Colonic mucosa (tissue), 4 donors: ENCODE data around the gene TOLLIP. TPM values are rescaled to one million over a fixed set of nuclear protein-coding genes. Genes with fewer than 3 reads are reported as not detected.

ENCODE experiments used
- DNase-seq: peaks from one replicate; pipeline ENCODE4 v3.0.0-alpha.2; 2020
- H3K27ac ChIP-seq: fragments of 200-600 bp; one replicate; pipeline ENCODE4 v1.8.0; 2021
- H3K27me3 ChIP-seq: fragments of 200-600 bp; one replicate; pipeline ENCODE4 v1.8.0; 2021
- H3K36me3 ChIP-seq: fragments of 200-600 bp; one replicate; pipeline ENCODE4 v1.8.0; 2021
- H3K4me1 ChIP-seq: fragments of 200-600 bp; one replicate; pipeline ENCODE4 v1.8.0; 2021; ENCODE audit warnings: mild to moderate bottlenecking
- H3K4me3 ChIP-seq: fragments of 200-600 bp; one replicate; pipeline ENCODE4 v1.8.0; 2021
- H3K9ac ChIP-seq, 2 donors: one replicate each; pipeline ENCODE4 v1.7.0; 2013; ENCODE audit warnings: control low read depth in 2 of 2, low read depth in 2 of 2, low read length in 2 of 2
- H3K9me3 ChIP-seq: fragments of 200-600 bp; one replicate; pipeline ENCODE4 v1.8.0; 2021
- intact Hi-C: fragments of 100-400 bp; cut with DNase I; formaldehyde crosslinking; loops from one replicate; pipeline ENCODE4 v1.14.1; 2022
- total RNA-seq, 2 donors: library from RNA; stranded (reverse); fragmentation: NEBNext Ultra II Directional in 1 of 2; extraction: Animal tissue kit (Norgen Biotek cat#: 25700) in 1 of 2; gene quantifications; one replicate each; pipeline ENCODE4 v1.2.1, GENCODE V29; 2021
- TF ChIP-seq, protein P1 (sequence below): fragments of 200-600 bp; IDR thresholded peaks from one replicate; pipeline ENCODE4 v1.8.0; 2022; ENCODE audit warnings: antibody characterized with exemption, mild to moderate bottlenecking
- donor health status: healthy.
- donor health status: DM: no; HTN: no; CAD: no.
- donor health status: DM: no; HTN: no; CAD: no.

Gene TOLLIP
- total RNA-seq, 2 donors from 2014 or later: 49.8 to 59.7 TPM

DNA sequence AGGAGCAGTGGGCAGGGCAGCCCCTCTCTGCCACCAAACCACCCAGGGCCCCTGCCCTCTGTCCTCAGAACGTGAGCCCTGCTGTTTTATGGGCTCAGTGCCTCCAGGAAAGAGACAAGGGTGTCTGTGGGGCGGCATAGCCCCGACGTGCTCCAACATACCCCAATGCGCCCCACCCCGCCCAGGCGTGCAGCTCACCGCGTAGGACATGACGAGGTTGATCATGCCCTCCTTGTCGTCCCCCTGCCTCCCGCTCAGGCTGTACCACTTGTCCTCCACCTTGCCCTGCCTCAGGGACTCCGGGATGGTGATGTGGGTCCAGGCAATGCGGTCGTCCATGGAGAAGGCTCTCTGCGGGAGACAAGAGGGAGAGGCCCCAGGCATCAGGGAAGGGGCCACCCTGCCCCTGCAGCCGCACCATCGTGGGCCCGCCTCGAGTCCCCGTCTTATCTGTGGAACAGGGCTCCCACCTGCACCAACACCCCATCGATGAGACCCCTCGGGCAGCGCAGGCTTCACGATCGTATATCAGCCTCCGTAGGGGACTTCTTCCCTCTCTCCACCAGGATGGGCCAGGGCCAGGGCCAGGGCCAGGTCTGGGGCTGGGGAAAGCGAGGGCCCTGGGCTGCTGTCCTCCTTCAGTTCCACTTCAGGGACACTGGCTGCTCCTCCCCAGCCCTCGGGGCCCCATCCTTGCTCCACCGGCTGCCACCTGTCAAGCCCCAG, 20.8 kb downstream of the TOLLIP start:
- Histone ChIP-seq H3K27me3 (no peaks in the 10 kb centered on the region), H3K9ac (no peak overlapping the region), H3K4me3 (no peak overlapping the region), H3K36me3 (peaks cover 21% of the 10 kb centered on the region), H3K4me1 (no peaks in the 10 kb centered on the region), H3K27ac (no peak overlapping the region), H3K9me3 (no peaks in the 10 kb centered on the region)
- TF ChIP-seq, protein P1, sequence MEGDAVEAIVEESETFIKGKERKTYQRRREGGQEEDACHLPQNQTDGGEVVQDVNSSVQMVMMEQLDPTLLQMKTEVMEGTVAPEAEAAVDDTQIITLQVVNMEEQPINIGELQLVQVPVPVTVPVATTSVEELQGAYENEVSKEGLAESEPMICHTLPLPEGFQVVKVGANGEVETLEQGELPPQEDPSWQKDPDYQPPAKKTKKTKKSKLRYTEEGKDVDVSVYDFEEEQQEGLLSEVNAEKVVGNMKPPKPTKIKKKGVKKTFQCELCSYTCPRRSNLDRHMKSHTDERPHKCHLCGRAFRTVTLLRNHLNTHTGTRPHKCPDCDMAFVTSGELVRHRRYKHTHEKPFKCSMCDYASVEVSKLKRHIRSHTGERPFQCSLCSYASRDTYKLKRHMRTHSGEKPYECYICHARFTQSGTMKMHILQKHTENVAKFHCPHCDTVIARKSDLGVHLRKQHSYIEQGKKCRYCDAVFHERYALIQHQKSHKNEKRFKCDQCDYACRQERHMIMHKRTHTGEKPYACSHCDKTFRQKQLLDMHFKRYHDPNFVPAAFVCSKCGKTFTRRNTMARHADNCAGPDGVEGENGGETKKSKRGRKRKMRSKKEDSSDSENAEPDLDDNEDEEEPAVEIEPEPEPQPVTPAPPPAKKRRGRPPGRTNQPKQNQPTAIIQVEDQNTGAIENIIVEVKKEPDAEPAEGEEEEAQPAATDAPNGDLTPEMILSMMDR: no peak
- intact Hi-C loops: no loop called here
- no peak for DNase-seq

GRCh38 chr11:1287928-1288327, 21.5 kb downstream of the TOLLIP start:
- H3K4me1 ChIP-seq: no peaks in the 10 kb centered on the region
- no peak overlapping the region for H3K27ac ChIP-seq
- intact Hi-C loops: no loop called here
- no peak for DNase-seq
- H3K9me3 ChIP-seq: no peaks in the 10 kb centered on the region
- no peak overlapping the region for H3K9ac ChIP-seq
- H3K4me3 ChIP-seq: no peak overlapping the region
- no peaks in the 10 kb centered on the region for H3K27me3 ChIP-seq
- TF ChIP-seq, protein P1: no peak
- peaks cover 21% of the 10 kb centered on the region for H3K36me3 ChIP-seq

DNA sequence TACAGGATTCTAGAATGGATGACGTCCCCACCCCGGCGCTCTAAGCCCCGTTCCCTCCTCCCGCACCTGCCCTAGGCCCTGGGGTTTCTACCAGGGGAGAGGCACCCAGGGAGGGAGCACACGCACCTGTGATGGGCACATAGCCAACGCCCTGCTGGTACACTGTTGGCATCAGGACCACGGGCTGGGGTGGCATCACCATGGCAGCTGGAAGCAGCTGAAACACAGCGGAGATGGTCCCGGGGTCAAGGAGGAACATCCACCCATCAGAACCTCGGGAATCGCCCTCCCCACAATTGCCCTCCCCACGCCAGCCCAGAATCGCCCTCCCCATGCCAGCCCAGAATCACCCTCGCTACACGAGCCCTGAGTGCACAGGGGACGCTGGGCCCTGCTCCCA, 23.6 kb downstream of the TOLLIP start:
- no peak overlapping the region for H3K9ac ChIP-seq
- no peak overlapping the region for H3K27ac ChIP-seq
- intact Hi-C loops: no loop called here
- H3K4me3 ChIP-seq: no peak overlapping the region
- H3K36me3 ChIP-seq: peaks cover 21% of the 10 kb centered on the region
- DNase-seq: no peak
- no peaks in the 10 kb centered on the region for H3K4me1 ChIP-seq
- H3K9me3 ChIP-seq: no peaks in the 10 kb centered on the region
- no peaks in the 10 kb centered on the region for H3K27me3 ChIP-seq
- TF ChIP-seq, protein P1: no peak

DNA sequence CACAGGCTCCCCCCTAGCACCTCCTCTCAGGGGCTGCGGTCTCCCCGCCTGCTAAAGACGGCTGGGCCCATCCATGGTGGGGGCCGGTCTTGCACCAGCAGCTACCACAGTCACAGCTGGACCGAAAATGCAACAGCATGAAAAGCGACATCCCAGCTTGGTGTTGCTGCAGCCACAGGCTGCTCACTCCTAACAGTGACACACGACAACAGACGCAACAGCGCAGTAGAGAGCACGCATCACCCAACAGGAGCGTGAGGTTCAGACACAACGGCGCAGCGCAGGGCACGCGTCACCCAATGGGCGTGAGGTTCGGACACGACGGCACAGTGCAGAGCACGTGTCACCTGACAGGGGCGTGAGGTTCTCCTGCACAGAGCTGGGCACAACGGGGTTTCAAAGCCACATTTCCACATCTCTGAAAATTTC, 24.1 kb downstream of the TOLLIP start:
- Histone ChIP-seq H3K9me3 (no peaks in the 10 kb centered on the region), H3K4me1 (no peaks in the 10 kb centered on the region), H3K4me3 (no peak overlapping the region), H3K27me3 (no peaks in the 10 kb centered on the region), H3K27ac (no peak overlapping the region), H3K36me3 (peaks cover 21% of the 10 kb centered on the region), H3K9ac (no peak overlapping the region)
- DNase-seq: no peak
- intact Hi-C loops: no loop called here
- TF ChIP-seq, protein P1: no peak

- intact Hi-C loops: no loop called here
- DNase-seq: no peak
- peaks cover 15% of the 10 kb centered on the region for H3K36me3 ChIP-seq
- no peaks in the 10 kb centered on the region for H3K27me3 ChIP-seq
- H3K4me1 ChIP-seq: no peaks in the 10 kb centered on the region
- TF ChIP-seq, protein P1: no peak
- H3K9ac ChIP-seq: no peak overlapping the region
- H3K4me3 ChIP-seq: no peak overlapping the region
- no peaks in the 10 kb centered on the region for H3K9me3 ChIP-seq
- H3K27ac ChIP-seq: no peak overlapping the region
These were observed 25.5 kb downstream of the TOLLIP start for GRCh38 chr11:1283906-1284305.
